ENCODE results near the gene PCA3.

PCA3 gene

DNA sequence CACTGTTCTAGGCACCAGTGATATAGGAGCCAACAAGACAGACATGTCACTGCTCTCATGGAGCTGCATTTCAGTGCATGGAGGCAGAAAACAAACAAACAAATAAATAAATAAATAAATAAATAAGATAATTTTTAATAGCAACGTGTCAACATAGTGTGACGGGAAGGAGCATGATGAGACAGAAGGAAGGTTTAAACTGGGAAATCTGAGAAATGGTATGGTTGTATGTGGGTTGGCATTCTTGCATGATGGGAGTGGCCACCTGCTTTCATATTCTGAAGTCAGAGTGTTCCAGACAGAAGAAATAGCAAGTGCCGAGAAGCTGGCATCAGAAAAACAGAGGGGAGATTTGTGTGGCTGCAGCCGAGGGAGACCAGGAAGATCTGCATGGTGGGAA, at the start of gene PCA3:
PCA3 (plus strand) TSS at position 301 of the 400 bp plus-strand sequence.
- H3K9me3 ChIP-seq (ENCODE audit: low read depth, low read length) = no peaks in the 10 kb centered on the region
- no peak within 1 kb of the TSS for H3K9ac ChIP-seq (ENCODE audit: insufficient read length)
- H3K36me3 ChIP-seq (ENCODE audit: insufficient read depth, low read length) = no peaks in the 10 kb centered on the region
- no peak within 1 kb of the TSS for H3K27ac ChIP-seq
- no peak for TF ChIP-seq POLR2AphosphoS5 (IDR thresholded peaks at IDR 0.05; ENCODE audit: borderline replicate concordance, low read depth, low read length)
- TF ChIP-seq FOXP2 (optimal IDR thresholded peaks at IDR 0.05; ENCODE audit: control extremely low read depth, extremely low read length, insufficient read depth) = no peak
- no peak for TF ChIP-seq EZH2 (IDR thresholded peaks at IDR 0.05)
- no peak within 1 kb of the TSS for H3K4me3 ChIP-seq
- no peak for DNase-seq (ENCODE audit: low read depth, low spot score)

DNA sequence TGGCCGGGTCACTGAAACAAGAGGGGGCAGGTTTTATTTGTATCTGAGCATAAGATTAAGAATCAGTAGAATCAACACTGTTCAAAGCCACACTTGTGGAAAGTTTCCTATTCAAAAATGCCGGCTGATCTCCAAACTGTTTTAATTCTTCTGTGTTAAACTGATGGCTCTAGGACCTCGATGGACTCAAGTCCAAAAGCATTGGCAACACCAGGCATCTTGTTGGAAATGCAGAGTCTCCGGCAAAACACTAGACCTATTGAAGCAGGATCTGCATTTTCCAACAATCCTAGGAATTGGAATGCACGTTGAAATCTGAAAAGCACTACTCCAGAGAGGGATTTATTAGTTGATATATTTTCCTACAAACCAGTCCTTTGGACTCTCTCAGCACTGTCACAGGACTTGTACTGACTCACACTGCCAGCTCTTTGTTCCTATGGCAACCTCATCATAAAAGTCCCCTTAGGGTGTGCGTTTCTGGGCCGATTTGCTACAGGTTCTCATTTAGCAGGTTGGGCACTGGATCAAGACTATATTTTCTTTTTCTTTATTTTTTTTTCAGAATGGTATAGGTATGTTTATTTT, 48.1 kb upstream of the PCA3 start:
- no peak for DNase-seq (ENCODE audit: low read depth, low spot score)
- no peak overlapping the region for H3K4me3 ChIP-seq
- no peaks in the 10 kb centered on the region for H3K36me3 ChIP-seq (ENCODE audit: insufficient read depth, low read length)
- H3K9ac ChIP-seq (ENCODE audit: insufficient read length) = no peak overlapping the region
- no peaks in the 10 kb centered on the region for H3K9me3 ChIP-seq (ENCODE audit: low read depth, low read length)
- no peak for TF ChIP-seq FOXP2 (optimal IDR thresholded peaks at IDR 0.05; ENCODE audit: control extremely low read depth, extremely low read length, insufficient read depth)
- no peak for TF ChIP-seq EZH2 (IDR thresholded peaks at IDR 0.05)
- no peak for TF ChIP-seq POLR2AphosphoS5 (IDR thresholded peaks at IDR 0.05; ENCODE audit: borderline replicate concordance, low read depth, low read length)
- no peak overlapping the region for H3K27ac ChIP-seq

GRCh38 chr9:76717176-76717575, 47.1 kb upstream of the PCA3 start:
- no peak overlapping the region for H3K4me3 ChIP-seq
- H3K9ac ChIP-seq (ENCODE audit: insufficient read length) = no peak overlapping the region

DNA sequence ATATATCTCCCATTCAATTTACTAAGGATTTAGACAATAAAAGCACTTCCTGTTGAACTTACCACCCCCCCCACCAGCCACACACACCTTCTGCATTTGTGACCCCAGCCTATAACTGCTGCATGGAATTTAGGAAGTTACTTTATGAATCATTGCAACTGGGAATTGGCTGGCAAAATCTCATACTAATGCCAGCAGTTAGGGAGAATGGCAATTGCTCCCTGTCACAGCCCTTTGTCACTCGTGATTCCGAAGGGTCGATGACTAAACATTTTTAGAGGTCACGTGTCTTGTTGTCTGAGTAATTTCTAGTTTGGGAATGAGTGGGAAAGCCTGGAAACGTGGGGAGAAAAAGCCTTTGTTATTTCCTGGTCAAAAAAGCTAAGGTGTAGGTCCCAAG, 46.6 kb upstream of the PCA3 start:
- Histone ChIP-seq H3K36me3 (ENCODE audit: insufficient read depth, low read length) (no peaks in the 10 kb centered on the region), H3K4me3 (no peak overlapping the region), H3K27ac (no peak overlapping the region), H3K9ac (ENCODE audit: insufficient read length) (no peak overlapping the region), H3K9me3 (ENCODE audit: low read depth, low read length) (no peaks in the 10 kb centered on the region)
- no peak for DNase-seq (ENCODE audit: low read depth, low spot score)
- TF ChIP-seq FOXP2 (optimal IDR thresholded peaks at IDR 0.05; ENCODE audit: control extremely low read depth, extremely low read length, insufficient read depth) (no peak), POLR2AphosphoS5 (IDR thresholded peaks at IDR 0.05; ENCODE audit: borderline replicate concordance, low read depth, low read length) (no peak), EZH2 (IDR thresholded peaks at IDR 0.05) (no peak)

More at GRCh38 chr9:76717176-76717575, 47.1 kb upstream of the PCA3 start:
- no peaks in the 10 kb centered on the region for H3K36me3 ChIP-seq (ENCODE audit: insufficient read depth, low read length)
- TF ChIP-seq EZH2 (IDR thresholded peaks at IDR 0.05) (no peak), FOXP2 (optimal IDR thresholded peaks at IDR 0.05; ENCODE audit: control extremely low read depth, extremely low read length, insufficient read depth) (no peak), POLR2AphosphoS5 (IDR thresholded peaks at IDR 0.05; ENCODE audit: borderline replicate concordance, low read depth, low read length) (no peak)
- H3K9me3 ChIP-seq (ENCODE audit: low read depth, low read length) = no peaks in the 10 kb centered on the region
- H3K27ac ChIP-seq = no peak overlapping the region
- no peak for DNase-seq (ENCODE audit: low read depth, low spot score)

DNA sequence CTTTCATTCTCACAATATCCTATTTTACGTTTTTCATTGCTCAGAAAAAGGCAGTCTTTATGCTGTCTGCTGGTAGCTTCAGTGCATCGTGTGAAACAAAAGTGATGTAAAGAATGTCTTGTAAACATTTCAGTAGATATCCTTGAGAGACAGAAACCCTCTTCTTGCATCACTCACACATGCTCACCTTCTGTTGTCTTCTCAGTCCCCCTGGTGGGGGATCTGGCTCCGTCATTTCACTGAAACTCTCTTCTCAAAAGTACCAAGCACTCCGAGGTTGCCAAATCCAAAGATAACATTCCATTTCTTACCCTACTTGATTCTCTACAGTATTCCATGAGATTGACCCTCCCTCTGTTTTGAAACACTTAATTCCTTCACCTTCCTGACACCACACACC, 46.1 kb upstream of the PCA3 start:
- H3K9me3 ChIP-seq (ENCODE audit: low read depth, low read length) = no peaks in the 10 kb centered on the region
- DNase-seq (ENCODE audit: low read depth, low spot score) = no peak
- no peak overlapping the region for H3K4me3 ChIP-seq
- H3K36me3 ChIP-seq (ENCODE audit: insufficient read depth, low read length) = no peaks in the 10 kb centered on the region
- no peak overlapping the region for H3K27ac ChIP-seq
- no peak overlapping the region for H3K9ac ChIP-seq (ENCODE audit: insufficient read length)
- TF ChIP-seq POLR2AphosphoS5 (IDR thresholded peaks at IDR 0.05; ENCODE audit: borderline replicate concordance, low read depth, low read length) (no peak), FOXP2 (optimal IDR thresholded peaks at IDR 0.05; ENCODE audit: control extremely low read depth, extremely low read length, insufficient read depth) (no peak), EZH2 (IDR thresholded peaks at IDR 0.05) (no peak)

DNA sequence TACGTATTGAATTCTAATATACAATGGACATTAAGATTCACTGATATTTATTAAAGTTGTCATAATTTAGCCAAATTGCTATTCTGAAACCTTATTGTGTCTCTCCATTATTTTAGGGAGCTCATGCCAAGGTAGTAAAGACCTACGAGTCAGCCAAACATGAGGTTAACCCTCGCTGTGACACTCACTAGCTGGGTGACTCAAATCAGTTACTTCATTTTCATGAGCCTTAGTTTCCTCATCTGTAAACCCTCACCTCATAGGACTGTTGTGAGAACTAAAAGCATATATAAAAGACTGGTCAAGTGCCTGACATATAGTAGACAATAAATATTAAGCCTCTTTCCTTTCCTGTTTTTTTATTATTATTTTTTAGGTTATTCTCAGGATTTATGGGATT, 44.0 kb upstream of the PCA3 start:
- H3K9me3 ChIP-seq (ENCODE audit: low read depth, low read length) = no peaks in the 10 kb centered on the region
- TF ChIP-seq POLR2AphosphoS5 (IDR thresholded peaks at IDR 0.05; ENCODE audit: borderline replicate concordance, low read depth, low read length) (no peak), EZH2 (IDR thresholded peaks at IDR 0.05) (no peak), FOXP2 (optimal IDR thresholded peaks at IDR 0.05; ENCODE audit: control extremely low read depth, extremely low read length, insufficient read depth) (no peak)
- no peak overlapping the region for H3K9ac ChIP-seq (ENCODE audit: insufficient read length)
- H3K27ac ChIP-seq = no peak overlapping the region
- H3K36me3 ChIP-seq (ENCODE audit: insufficient read depth, low read length) = no peaks in the 10 kb centered on the region
- H3K4me3 ChIP-seq = no peak overlapping the region
- DNase-seq (ENCODE audit: low read depth, low spot score) = no peak

- no peaks in the 10 kb centered on the region for H3K36me3 ChIP-seq (ENCODE audit: insufficient read depth, low read length)
- no peak for DNase-seq (ENCODE audit: low read depth, low spot score)
- H3K9me3 ChIP-seq (ENCODE audit: low read depth, low read length) = no peaks in the 10 kb centered on the region
- no peak overlapping the region for H3K4me3 ChIP-seq
- H3K9ac ChIP-seq (ENCODE audit: insufficient read length) = no peak overlapping the region
- no peak overlapping the region for H3K27ac ChIP-seq
- TF ChIP-seq POLR2AphosphoS5 (IDR thresholded peaks at IDR 0.05; ENCODE audit: borderline replicate concordance, low read depth, low read length) = no peak
- no peak for TF ChIP-seq FOXP2 (optimal IDR thresholded peaks at IDR 0.05; ENCODE audit: control extremely low read depth, extremely low read length, insufficient read depth)
- no peak for TF ChIP-seq EZH2 (IDR thresholded peaks at IDR 0.05)
Observed at GRCh38 chr9:76725011-76725546, 39.2 kb upstream of the PCA3 start.

DNA sequence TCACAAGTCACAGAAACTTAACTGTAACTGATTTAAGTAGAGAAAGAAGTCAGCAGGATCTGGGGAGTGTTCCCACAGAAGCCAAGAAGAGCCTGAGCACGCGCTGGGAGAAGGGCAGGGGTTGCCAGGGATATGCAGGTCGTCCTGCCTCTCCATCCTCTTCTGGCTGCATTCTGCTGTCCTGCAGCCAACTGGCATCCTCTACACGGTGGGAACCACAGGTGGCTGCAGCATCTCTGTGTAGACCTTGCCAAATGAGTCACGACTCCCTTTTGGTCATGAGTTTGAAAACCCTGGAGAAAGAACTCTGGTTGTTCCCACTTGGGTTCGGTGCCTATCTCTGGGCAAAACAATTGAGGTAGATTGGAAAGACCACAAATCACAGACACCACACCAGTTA, 38.4 kb upstream of the PCA3 start:
- DNase-seq (ENCODE audit: low read depth, low spot score) = no peak
- no peaks in the 10 kb centered on the region for H3K9me3 ChIP-seq (ENCODE audit: low read depth, low read length)
- no peaks in the 10 kb centered on the region for H3K36me3 ChIP-seq (ENCODE audit: insufficient read depth, low read length)
- TF ChIP-seq POLR2AphosphoS5 (IDR thresholded peaks at IDR 0.05; ENCODE audit: borderline replicate concordance, low read depth, low read length) (no peak), FOXP2 (optimal IDR thresholded peaks at IDR 0.05; ENCODE audit: control extremely low read depth, extremely low read length, insufficient read depth) (no peak), EZH2 (IDR thresholded peaks at IDR 0.05) (no peak)
- no peak overlapping the region for H3K4me3 ChIP-seq
- H3K9ac ChIP-seq (ENCODE audit: insufficient read length) = no peak overlapping the region
- H3K27ac ChIP-seq = no peak overlapping the region

- Histone ChIP-seq H3K4me3 (no peak overlapping the region), H3K9me3 (ENCODE audit: low read depth, low read length) (no peaks in the 10 kb centered on the region), H3K27ac (no peak overlapping the region), H3K36me3 (ENCODE audit: insufficient read depth, low read length) (no peaks in the 10 kb centered on the region), H3K9ac (ENCODE audit: insufficient read length) (no peak overlapping the region)
- TF ChIP-seq POLR2AphosphoS5 (IDR thresholded peaks at IDR 0.05; ENCODE audit: borderline replicate concordance, low read depth, low read length) = no peak
- TF ChIP-seq EZH2 (IDR thresholded peaks at IDR 0.05) = no peak
- TF ChIP-seq FOXP2 (optimal IDR thresholded peaks at IDR 0.05; ENCODE audit: control extremely low read depth, extremely low read length, insufficient read depth) = no peak
- no peak for DNase-seq (ENCODE audit: low read depth, low spot score)
Observed at GRCh38 chr9:76729116-76729515, 35.1 kb upstream of the PCA3 start.
